NB4 (cell line): ENCODE measurements around the gene MAPKAPK3.
A peak's percentile ranks its signal among the peaks of the same experiment; 100 is the strongest.

Source experiments
- CTCF ChIP-seq: IDR thresholded peaks from one replicate; pipeline ENCODE4 v1.5.1; 2012; ENCODE audit warnings: low read depth, low read length
- MAX ChIP-seq: IDR thresholded peaks from 2 replicates; pipeline ENCODE4 v1.6.1; 2011; ENCODE audit warnings: low read depth, low read length
- POLR2A ChIP-seq: IDR thresholded peaks from 2 replicates; pipeline ENCODE4 v1.6.1; 2011; ENCODE audit warnings: mild to moderate bottlenecking; ENCODE audit not compliant: insufficient read length; ENCODE audit errors: extremely low read depth

DNA sequence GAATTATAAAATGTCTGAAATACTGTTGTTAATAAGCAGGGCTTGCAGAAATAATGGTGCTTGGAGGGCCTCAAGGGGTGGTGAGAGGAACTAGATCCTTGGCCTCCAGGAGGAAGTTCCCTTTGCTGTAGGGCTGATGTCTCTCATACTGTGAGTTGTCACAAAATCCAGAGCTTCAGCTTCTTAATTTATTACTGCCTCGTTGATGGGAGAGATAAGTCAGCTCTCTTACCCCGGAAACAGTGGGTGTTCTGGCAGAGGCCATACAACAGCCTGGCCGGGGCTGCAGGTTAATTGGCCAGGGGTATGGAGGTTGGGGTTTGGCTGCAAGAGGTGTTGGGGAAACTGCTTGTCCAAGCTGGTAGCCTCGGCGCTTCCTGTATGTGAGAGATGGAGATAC is 15.5 kb downstream of the MAPKAPK3 start:
- TF ChIP-seq CTCF (peak; percentile 4), POLR2A (no peak), MAX (0 out of 2 replicates have a peak, but pooled peaks have one; percentile 3)
